ENCODE measurements around the gene MMP12.

MMP12 gene

DNA sequence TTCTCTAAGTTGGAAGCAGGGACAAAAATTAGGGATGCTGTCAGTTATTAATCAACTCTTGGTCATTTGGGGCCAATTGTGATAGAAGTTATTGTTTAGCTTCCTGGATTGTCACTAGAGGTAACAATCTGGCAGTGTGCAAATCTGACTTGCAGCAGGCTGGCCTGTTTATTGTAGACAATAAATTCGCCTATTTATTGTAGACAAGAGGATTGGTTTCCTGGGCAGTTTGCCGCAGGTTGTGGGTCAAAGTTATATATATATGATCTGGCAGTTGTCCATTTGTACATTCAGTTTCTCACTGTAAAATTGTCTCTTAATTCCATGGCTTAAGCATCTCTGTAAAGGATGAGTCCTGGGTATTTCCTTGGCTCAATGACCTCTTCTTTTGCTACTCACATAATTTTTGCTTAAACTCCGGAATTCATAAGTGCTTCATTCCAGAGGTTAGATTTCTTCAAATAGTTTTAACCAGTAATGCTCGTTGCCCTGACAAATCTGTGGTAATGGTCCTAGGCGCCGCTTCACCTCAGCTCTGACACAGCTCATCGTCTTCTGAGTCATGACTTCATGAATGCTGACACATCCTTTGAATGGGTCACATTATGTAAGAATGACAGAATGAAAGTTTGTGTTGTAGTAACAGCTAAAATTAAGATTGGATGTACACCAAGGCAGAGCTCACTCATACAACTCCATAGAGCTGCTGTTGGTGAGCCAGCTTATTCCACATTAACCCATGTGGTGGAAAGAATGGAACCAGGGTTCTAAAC, 23.6 kb downstream of the MMP12 start:
- no peak overlapping the region for H3K27ac ChIP-seq
- TF ChIP-seq, protein P1, sequence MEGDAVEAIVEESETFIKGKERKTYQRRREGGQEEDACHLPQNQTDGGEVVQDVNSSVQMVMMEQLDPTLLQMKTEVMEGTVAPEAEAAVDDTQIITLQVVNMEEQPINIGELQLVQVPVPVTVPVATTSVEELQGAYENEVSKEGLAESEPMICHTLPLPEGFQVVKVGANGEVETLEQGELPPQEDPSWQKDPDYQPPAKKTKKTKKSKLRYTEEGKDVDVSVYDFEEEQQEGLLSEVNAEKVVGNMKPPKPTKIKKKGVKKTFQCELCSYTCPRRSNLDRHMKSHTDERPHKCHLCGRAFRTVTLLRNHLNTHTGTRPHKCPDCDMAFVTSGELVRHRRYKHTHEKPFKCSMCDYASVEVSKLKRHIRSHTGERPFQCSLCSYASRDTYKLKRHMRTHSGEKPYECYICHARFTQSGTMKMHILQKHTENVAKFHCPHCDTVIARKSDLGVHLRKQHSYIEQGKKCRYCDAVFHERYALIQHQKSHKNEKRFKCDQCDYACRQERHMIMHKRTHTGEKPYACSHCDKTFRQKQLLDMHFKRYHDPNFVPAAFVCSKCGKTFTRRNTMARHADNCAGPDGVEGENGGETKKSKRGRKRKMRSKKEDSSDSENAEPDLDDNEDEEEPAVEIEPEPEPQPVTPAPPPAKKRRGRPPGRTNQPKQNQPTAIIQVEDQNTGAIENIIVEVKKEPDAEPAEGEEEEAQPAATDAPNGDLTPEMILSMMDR (IDR thresholded peaks at IDR 0.05): no peak
- DNase-seq (ENCODE audit: low spot score): no peak
- no peak overlapping the region for H3K4me3 ChIP-seq

DNA sequence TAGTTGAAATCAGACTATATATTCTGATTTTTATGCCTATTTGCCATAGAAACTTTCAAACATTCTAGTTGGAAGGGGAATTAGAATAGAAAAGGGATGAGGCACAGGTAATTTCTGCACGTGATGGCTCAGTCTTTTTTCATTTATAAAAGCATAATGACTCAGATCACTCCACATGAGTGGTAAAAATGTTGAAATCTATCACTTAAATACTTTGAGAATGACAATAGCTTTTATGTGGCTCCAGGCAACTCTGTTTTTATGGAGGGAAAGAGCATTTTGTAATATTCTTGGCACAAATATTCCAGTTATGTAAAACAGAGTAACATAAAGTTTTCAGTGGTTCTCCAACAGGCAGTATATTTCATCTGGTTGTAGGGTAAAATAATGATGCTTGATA, 25.5 kb downstream of the MMP12 start:
- TF ChIP-seq, protein P1 (IDR thresholded peaks at IDR 0.05): no peak
- DNase-seq (ENCODE audit: low spot score): no peak
- Histone ChIP-seq H3K27ac (no peak overlapping the region), H3K4me3 (no peak overlapping the region)

DNA sequence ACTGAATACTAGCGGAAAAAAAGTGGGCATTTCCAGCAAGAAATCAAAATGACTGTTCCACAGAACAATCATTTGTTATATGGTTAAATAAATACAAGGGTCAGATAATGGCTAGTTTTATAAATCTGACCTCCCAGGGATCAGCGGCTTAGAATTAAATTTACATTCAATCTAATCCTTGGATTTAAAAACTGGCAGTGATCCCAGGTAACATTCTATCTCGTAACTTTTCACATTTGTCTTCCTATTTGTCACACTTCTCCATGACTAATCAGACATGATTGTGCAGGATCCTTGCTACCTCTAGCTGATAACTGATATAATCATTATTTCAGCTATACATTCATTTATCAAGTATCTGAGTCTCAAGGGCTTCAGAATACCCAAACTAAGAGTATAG, 28.5 kb downstream of the MMP12 start:
- Histone ChIP-seq H3K27ac (no peak overlapping the region), H3K4me3 (no peak overlapping the region)
- DNase-seq (ENCODE audit: low spot score): no peak
- TF ChIP-seq, protein P1 (IDR thresholded peaks at IDR 0.05): no peak

DNA sequence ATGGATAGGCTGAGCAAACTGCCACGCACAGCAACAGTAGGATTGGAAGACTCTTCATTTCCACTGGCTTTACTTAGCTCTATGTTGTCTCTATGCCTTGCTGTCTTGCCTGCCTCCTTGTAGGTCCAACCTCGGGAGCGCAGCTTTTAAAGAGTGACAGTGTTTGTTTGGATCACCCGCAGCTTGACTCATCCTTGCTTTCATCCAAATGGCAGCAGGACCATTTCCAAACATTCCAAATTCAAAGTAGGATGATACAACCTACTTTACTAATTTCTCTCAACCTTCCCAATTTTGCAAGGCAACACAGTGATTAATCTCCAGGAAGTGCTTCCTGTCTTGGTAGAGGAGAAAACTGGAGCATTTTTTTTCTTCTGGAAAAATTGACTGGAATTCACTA, 31.3 kb downstream of the MMP12 start, which contains the start of gene MMP3:
Gene MMP3 (minus strand): TSS at position 121 of the 400 bp plus-strand sequence. CDS start 63 bp downstream, at position 58.
- Histone ChIP-seq H3K4me3 (no peak within 1 kb of the TSS), H3K27ac (no peak within 1 kb of the TSS)
- TF ChIP-seq, protein P1 (IDR thresholded peaks at IDR 0.05): no peak
- DNase-seq (ENCODE audit: low spot score): no peak

DNA sequence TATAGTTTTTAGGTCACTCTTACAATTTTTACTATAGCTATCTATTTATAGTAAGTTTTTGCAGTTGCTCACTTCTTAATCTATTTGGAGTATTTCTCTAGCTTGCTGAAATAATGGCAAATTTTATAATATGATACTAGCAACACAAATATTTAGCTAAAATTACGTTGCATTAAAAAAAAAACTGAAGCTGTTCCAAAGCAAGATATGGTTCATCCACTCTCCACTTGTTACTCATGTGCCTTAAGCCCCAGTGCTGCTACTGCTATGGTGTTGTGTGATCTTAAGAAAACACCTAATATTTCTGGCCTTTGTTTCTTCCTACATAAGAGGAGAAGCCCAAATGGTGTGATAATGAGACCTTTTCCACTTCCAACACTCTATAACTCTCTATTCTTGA, 31.9 kb downstream of the MMP12 start:
- Histone ChIP-seq H3K27ac (no peak overlapping the region), H3K4me3 (no peak overlapping the region)
- no peak for DNase-seq (ENCODE audit: low spot score)
- TF ChIP-seq, protein P1 (IDR thresholded peaks at IDR 0.05): no peak

DNA sequence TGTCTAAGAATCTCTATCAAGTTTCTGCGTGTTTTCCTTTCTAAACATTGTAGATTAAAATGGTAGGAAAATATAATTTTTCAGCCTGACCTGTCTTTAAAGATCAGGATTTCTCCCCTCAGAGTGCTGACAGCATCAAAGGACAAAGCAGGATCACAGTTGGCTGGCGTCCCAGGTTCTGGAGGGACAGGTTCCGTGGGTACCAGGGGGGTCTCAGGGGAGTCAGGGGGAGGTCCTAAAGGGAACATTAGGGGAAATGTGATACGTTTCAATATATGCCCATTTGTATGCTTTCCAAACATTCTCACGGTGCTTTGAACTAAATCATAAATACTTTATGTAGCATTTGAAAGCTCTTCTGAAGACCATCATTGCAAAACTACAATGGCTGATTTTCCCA, 34.8 kb downstream of the MMP12 start:
- no peak for DNase-seq (ENCODE audit: low spot score)
- TF ChIP-seq, protein P1 (IDR thresholded peaks at IDR 0.05): no peak
- Histone ChIP-seq H3K27ac (no peak overlapping the region), H3K4me3 (no peak overlapping the region)

DNA sequence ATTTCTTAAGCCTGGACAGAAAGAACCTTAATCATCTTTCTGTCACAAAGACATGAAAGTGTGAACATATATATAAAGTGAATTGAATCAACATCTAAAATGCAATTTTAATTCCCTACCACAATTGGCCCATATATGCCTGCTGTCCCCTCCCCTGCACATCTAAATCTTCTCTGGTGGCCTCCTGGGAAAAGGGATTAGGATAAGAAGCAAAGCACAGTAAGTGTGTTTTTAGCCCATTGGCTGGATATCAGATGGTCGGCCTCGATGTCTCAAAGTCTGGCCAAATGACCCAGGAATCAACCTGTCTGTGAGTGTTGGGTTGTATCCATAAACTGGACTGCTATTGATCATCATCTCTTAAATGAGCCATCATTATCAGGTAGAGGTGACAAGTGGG, 37.1 kb downstream of the MMP12 start:
- TF ChIP-seq, protein P1 (IDR thresholded peaks at IDR 0.05): no peak
- Histone ChIP-seq H3K27ac (no peak overlapping the region), H3K4me3 (no peak overlapping the region)
- no peak for DNase-seq (ENCODE audit: low spot score)

All from coronary artery (tissue), 2 donors.